IMR-90 (cell line): ENCODE data around the gene SGSM2. TPM values are rescaled to one million over a fixed set of nuclear protein-coding genes. Genes with fewer than 3 reads are reported as not detected.

Experiments
- ATAC-seq: fragments of 200-7000 bp; cut with Tn5 transposase; 2 replicates; pipeline ENCODE4 v1.9.1; 2020; ENCODE audit warnings: low read depth, mild to moderate bottlenecking, moderate library complexity
- BruUV-seq: library from RNA; stranded (reverse); fragments of 400-500 nt; replicated peaks from 2 replicates; lab custom pipeline; 2021; lab: Mats Ljungman, UMichigan
- CTCF ChIA-PET: fragments of 300-600 bp; formaldehyde crosslinking; extraction: SDS; loops from one replicate; lab custom pipeline; 2021; ENCODE audit warnings: antibody characterized with exemption; lab: Yijun Ruan, JAX
- POLR2A ChIA-PET: fragments of 300-600 bp; sonication (Branson Sonifier 250); formaldehyde crosslinking; loops from one replicate; lab custom pipeline; 2022; ENCODE audit warnings: antibody characterized with exemption; ENCODE audit not compliant: unreplicated experiment; lab: Charles Lee
- DNase-seq: peaks from one replicate; pipeline ENCODE4 v3.0.0; 2013
- H2AFZ ChIP-seq: replicated peaks from 2 replicates; pipeline ENCODE3; 2013; ENCODE audit warnings: low read length, mild to moderate bottlenecking; ENCODE audit not compliant: poor library complexity
- H2AK5ac ChIP-seq: 2 replicates; pipeline ENCODE4 v1.6.1; 2013; ENCODE audit warnings: low read depth, low read length, inconsistent platforms
- H2AK9ac ChIP-seq: replicated peaks from 2 replicates; pipeline ENCODE3; 2013; ENCODE audit warnings: mild to moderate bottlenecking, low read depth, low read length, moderate library complexity; ENCODE audit not compliant: poor library complexity
- H2BK120ac ChIP-seq: 2 replicates; pipeline ENCODE4 v1.6.1; 2013; ENCODE audit warnings: low read depth, low read length, inconsistent platforms
- H2BK15ac ChIP-seq: 3 replicates; pipeline ENCODE4 v1.6.1; 2013; ENCODE audit warnings: low read depth, low read length, inconsistent platforms
- H2BK20ac ChIP-seq: 2 replicates; pipeline ENCODE4 v1.6.1; 2013; ENCODE audit warnings: low read depth, mild to moderate bottlenecking, inconsistent platforms, low read length, moderate library complexity
- H2BK5ac ChIP-seq: 2 replicates; pipeline ENCODE4 v1.6.1; 2013; ENCODE audit warnings: mild to moderate bottlenecking, low read depth, low read length, inconsistent platforms; ENCODE audit not compliant: poor library complexity, severe bottlenecking
- H3K14ac ChIP-seq: replicated peaks from 2 replicates; pipeline ENCODE4 v1.6.1; 2013; ENCODE audit warnings: low read depth, low read length, inconsistent platforms
- H3K18ac ChIP-seq: 2 replicates; pipeline ENCODE4 v1.6.1; 2013; ENCODE audit warnings: low read depth, low read length, control low read depth
- H3K23ac ChIP-seq: 2 replicates; pipeline ENCODE4 v1.6.1; 2013; ENCODE audit warnings: low read depth, low read length, inconsistent platforms
- H3K27ac ChIP-seq: 2 replicates; pipeline ENCODE4 v1.5.1; 2013; ENCODE audit warnings: mild to moderate bottlenecking, control low read depth, low read length; ENCODE audit not compliant: insufficient read depth
- H3K27me3 ChIP-seq: 2 replicates; pipeline ENCODE4 v1.6.1; 2013; ENCODE audit warnings: low read length; ENCODE audit not compliant: control insufficient read depth, insufficient read depth
- H3K36me3 ChIP-seq: 2 replicates; pipeline ENCODE4 v1.6.1; 2013; ENCODE audit warnings: low read length, mixed read lengths; ENCODE audit not compliant: control insufficient read depth, insufficient read depth
- H3K4ac ChIP-seq: 2 replicates; pipeline ENCODE4 v1.6.1; 2013; ENCODE audit warnings: low read depth, low read length, inconsistent platforms
- H3K4me1 ChIP-seq: 2 replicates; pipeline ENCODE4 v1.6.1; 2013; ENCODE audit warnings: low read length, mixed read lengths; ENCODE audit not compliant: control insufficient read depth, insufficient read depth
- H3K4me2 ChIP-seq: 2 replicates; pipeline ENCODE4 v1.6.1; 2013; ENCODE audit warnings: low read depth, mild to moderate bottlenecking, control low read depth, low read length, moderate library complexity
- H3K4me3 ChIP-seq: 2 replicates; pipeline ENCODE4 v1.5.1; 2013; ENCODE audit warnings: low read depth, mild to moderate bottlenecking, control low read depth, low read length, moderate library complexity; ENCODE audit not compliant: insufficient read depth
- H3K56ac ChIP-seq: 2 replicates; pipeline ENCODE4 v1.6.1; 2013; ENCODE audit warnings: low read length, inconsistent platforms; ENCODE audit not compliant: insufficient read depth; ENCODE audit errors: extremely low read depth
- H3K79me1 ChIP-seq, 2 experiments: 2 replicates each; pipeline ENCODE4 v1.6.1; 2013; ENCODE audit warnings: low read length in 2 of 2, inconsistent platforms in 1 of 2, low read depth in 1 of 2
- H3K9ac ChIP-seq: 2 replicates; pipeline ENCODE4 v1.6.1; 2013; ENCODE audit warnings: low read depth, low read length, control low read depth
- H3K9me1 ChIP-seq: 2 replicates; pipeline ENCODE4 v1.6.1; 2013; ENCODE audit warnings: low read length, inconsistent platforms; ENCODE audit not compliant: insufficient read depth
- H3K9me3 ChIP-seq: 2 replicates; pipeline ENCODE4 v1.6.1; 2013; ENCODE audit warnings: low read length; ENCODE audit not compliant: control insufficient read depth, insufficient read depth
- H4K20me1 ChIP-seq: 2 replicates; pipeline ENCODE4 v1.6.1; 2013; ENCODE audit warnings: low read length, inconsistent platforms; ENCODE audit not compliant: insufficient read depth
- H4K5ac ChIP-seq: 2 replicates; pipeline ENCODE4 v1.6.1; 2013; ENCODE audit warnings: mild to moderate bottlenecking, low read depth, low read length, control low read depth
- H4K8ac ChIP-seq, 2 experiments: 2 replicates each; pipeline ENCODE4 v1.6.1; 2013; ENCODE audit warnings: low read depth in 2 of 2, low read length in 2 of 2, control low read depth in 1 of 2, inconsistent platforms in 1 of 2
- H4K91ac ChIP-seq: 2 replicates; pipeline ENCODE4 v1.6.1; 2013; ENCODE audit warnings: low read depth, low read length, inconsistent platforms; ENCODE audit not compliant: insufficient read depth
- CEBPB ChIP-seq: IDR thresholded peaks from 2 replicates; pipeline ENCODE4 v1.6.1; 2012; ENCODE audit warnings: low read depth, low read length, improper control_type of control experiment
- CHD1 ChIP-seq: IDR thresholded peaks from 2 replicates; pipeline ENCODE4 v1.6.1; 2012; ENCODE audit warnings: low read depth, low read length, improper control_type of control experiment
- CTCF ChIP-seq: conservative IDR thresholded peaks from 2 replicates; pipeline ENCODE4 v1.5.1; 2012; ENCODE audit warnings: mild to moderate bottlenecking, low read depth, low read length, improper control_type of control experiment
- FOS ChIP-seq: fragments of 150-350 bp; IDR thresholded peaks from 2 replicates; pipeline ENCODE4 v1.6.1; 2016; ENCODE audit warnings: low read depth, low read length
- POLR2A ChIP-seq: IDR thresholded peaks from 2 replicates; pipeline ENCODE4 v1.6.1; 2012; ENCODE audit warnings: mild to moderate bottlenecking, low read depth, low read length
- WGBS, 2 experiments: methylation state at CpG; one replicate each; pipeline versions ENCODE4 v1.1.5 to v1.1.7; 2013; ENCODE audit warnings: missing lambda C conversion rate in 2 of 2; ENCODE audit not compliant: insufficient read length in 1 of 2; ENCODE audit errors: extremely low coverage in 2 of 2; 5-methylcytosine and 5-hydroxymethylcytosine counted together
- dilution Hi-C: fragments of 300-500 bp; cut with HindIII; formaldehyde crosslinking; loops from one replicate; pipeline ENCODE4 v1.14.3; 2018; ENCODE audit warnings: low sequenced_read_pairs; ENCODE audit not compliant: unreplicated experiment
- in situ Hi-C: fragments of 300-500 bp; cut with MboI; formaldehyde crosslinking; loops from 3 replicates; pipeline ENCODE4 v1.14.3; 2019; ENCODE audit warnings: low sequenced_read_pairs, inconsistent platforms, mixed read lengths
- intact Hi-C: fragments of 100-400 bp; cut with micrococcal nuclease; formaldehyde crosslinking; loops from 2 replicates; pipeline ENCODE4 v1.10.0; 2022
- polyA plus RNA-seq, 3 experiments: library from polyadenylated mRNA; depleted of rRNA; stranded (reverse); fragments of >200 nt; gene quantifications; 2 replicates each; pipeline ENCODE4 v1.2.3, GENCODE V29; 2012; ENCODE audit warnings: low replicate concordance in 1 of 3
- total RNA-seq: library from RNA; depleted of rRNA; stranded (reverse); fragments of >200 nt; gene quantifications from 2 replicates; pipeline ENCODE4 v1.2.3, GENCODE V29; 2012

Gene SGSM2
- total and polyA plus RNA-seq, 2 of the 4 experiments (the other 2 are of a cell fraction), result 13.6 to 81.2 TPM

GRCh38 chr17:2361010-2361760 is 23.9 kb downstream of the SGSM2 start:
- POLR2A ChIA-PET, result no interaction called here
- in situ Hi-C loops (no loop called here), dilution Hi-C loops (no loop called here), intact Hi-C loops (no loop called here)
- H3K14ac ChIP-seq, result no peak overlapping the region
- DNase-seq, result no peak
- peak overlapping the region; percentile 86; the same call in 1 of the 2 replicates for H2AK5ac ChIP-seq
- H3K9ac ChIP-seq, result no peak overlapping the region
- peaks cover 23% of the 10 kb centered on the region for H3K9me1 ChIP-seq
- H3K4me3 ChIP-seq, result no peak overlapping the region
- H4K5ac ChIP-seq, result no peak overlapping the region
- TF ChIP-seq CEBPB (no peak), FOS (no peak), CTCF (no peak), CHD1 (no peak), POLR2A (no peak)
- no TSS peak for BruUV-seq
- H3K23ac ChIP-seq, result no peak overlapping the region
- H3K27ac ChIP-seq, result no peak overlapping the region
- H3K56ac ChIP-seq, result no peak overlapping the region
- no peak overlapping the region for H2BK5ac ChIP-seq
- H2BK15ac ChIP-seq, result no peak overlapping the region; the same call in 2 of the 3 replicates
- H4K20me1 ChIP-seq, result peaks cover 33% of the 10 kb centered on the region
- H2AFZ ChIP-seq, result peak overlapping the region; percentile 41
- H2BK120ac ChIP-seq, result no peak overlapping the region
- no peak overlapping the region for H3K18ac ChIP-seq
- no peak overlapping the region for H4K91ac ChIP-seq
- peaks cover 5 to 20% of the 10 kb centered on the region in 2 experiments; a peak in 2 of 4 replicates for H3K79me1 ChIP-seq
- CTCF ChIA-PET, result no interaction called here
- no peak overlapping the region for H3K4ac ChIP-seq
- no peak for ATAC-seq
- no peak overlapping the region for H2BK20ac ChIP-seq
- no peak overlapping the region for H3K4me2 ChIP-seq
- H3K36me3 ChIP-seq, result peaks cover 37% of the 10 kb centered on the region
- 90% methylated on average over 6 of the region's 21 CpGs; no CpG with 5 or more reads in 1 of the 2 experiments for WGBS, 2 experiments
- H2AK9ac ChIP-seq, result peak overlapping the region; percentile 77
- H4K8ac ChIP-seq, result no peak overlapping the region
- H3K4me1 ChIP-seq, result peaks cover 8% of the 10 kb centered on the region
- H3K27me3 ChIP-seq, result no peaks in the 10 kb centered on the region
- H3K9me3 ChIP-seq, result no peaks in the 10 kb centered on the region
